ENCODE data around the gene OST4. TPM values are rescaled to one million over a fixed set of nuclear protein-coding genes. Genes with fewer than 3 reads are reported as not detected.

The OST4 gene
- total RNA-seq, 2 donors from 2014 or later = 147 to 272 TPM

DNA sequence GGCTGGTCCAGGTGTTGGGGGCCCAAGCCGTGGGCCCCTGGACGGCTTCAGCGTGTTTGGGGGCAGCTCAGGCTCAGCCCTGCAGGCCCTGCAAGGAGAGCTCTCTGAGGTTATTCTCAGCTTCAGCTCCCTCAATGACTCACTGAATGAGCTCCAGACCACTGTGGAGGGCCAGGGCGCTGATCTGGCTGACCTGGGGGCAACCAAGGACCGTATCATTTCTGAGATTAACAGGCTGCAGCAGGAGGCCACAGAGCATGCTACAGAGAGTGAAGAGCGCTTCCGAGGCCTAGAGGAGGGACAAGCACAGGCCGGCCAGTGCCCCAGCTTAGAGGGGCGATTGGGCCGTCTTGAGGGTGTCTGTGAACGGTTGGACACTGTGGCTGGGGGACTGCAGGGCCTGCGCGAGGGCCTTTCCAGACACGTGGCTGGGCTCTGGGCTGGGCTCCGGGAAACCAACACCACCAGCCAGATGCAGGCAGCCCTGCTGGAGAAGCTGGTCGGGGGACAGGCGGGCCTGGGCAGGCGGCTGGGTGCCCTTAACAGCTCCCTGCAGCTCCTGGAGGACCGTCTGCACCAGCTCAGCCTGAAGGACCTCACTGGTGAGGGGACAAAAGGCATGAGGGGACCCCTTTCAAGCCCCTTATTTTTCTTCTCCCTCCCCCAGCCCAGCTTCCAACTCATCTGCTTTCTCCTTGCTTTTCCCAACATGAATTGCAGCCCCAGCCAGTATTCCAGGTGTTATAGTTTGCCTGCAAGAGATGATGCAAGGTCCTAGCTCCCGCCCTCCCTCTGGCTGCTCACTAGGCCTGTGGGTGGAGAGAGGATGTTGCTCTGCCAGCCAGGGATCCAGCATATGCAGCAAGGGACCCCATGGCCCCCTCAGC lies 12.2 kb upstream of the OST4 start:
- H3K9me3 ChIP-seq = no peaks in the 10 kb centered on the region
- DNase-seq (ENCODE audit: low spot score) = no peak
- TF ChIP-seq, protein P1, sequence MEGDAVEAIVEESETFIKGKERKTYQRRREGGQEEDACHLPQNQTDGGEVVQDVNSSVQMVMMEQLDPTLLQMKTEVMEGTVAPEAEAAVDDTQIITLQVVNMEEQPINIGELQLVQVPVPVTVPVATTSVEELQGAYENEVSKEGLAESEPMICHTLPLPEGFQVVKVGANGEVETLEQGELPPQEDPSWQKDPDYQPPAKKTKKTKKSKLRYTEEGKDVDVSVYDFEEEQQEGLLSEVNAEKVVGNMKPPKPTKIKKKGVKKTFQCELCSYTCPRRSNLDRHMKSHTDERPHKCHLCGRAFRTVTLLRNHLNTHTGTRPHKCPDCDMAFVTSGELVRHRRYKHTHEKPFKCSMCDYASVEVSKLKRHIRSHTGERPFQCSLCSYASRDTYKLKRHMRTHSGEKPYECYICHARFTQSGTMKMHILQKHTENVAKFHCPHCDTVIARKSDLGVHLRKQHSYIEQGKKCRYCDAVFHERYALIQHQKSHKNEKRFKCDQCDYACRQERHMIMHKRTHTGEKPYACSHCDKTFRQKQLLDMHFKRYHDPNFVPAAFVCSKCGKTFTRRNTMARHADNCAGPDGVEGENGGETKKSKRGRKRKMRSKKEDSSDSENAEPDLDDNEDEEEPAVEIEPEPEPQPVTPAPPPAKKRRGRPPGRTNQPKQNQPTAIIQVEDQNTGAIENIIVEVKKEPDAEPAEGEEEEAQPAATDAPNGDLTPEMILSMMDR (IDR thresholded peaks at IDR 0.05) = no peak
- no peak overlapping the region for H3K4me3 ChIP-seq
- no peak overlapping the region for H3K27ac ChIP-seq
- peaks cover 14% of the 10 kb centered on the region for H3K36me3 ChIP-seq
- no peaks in the 10 kb centered on the region for H3K27me3 ChIP-seq (replicated peaks; ENCODE audit: insufficient read depth)
- ATAC-seq (ENCODE audit: insufficient number of reproducible peaks, low FRiP score, low read depth) = no peak
- H3K4me1 ChIP-seq (ENCODE audit: control insufficient read depth in 1 of 2, low read depth in 2 of 2) = peaks cover 34 to 67% of the 10 kb centered on the region in 2 donors

DNA sequence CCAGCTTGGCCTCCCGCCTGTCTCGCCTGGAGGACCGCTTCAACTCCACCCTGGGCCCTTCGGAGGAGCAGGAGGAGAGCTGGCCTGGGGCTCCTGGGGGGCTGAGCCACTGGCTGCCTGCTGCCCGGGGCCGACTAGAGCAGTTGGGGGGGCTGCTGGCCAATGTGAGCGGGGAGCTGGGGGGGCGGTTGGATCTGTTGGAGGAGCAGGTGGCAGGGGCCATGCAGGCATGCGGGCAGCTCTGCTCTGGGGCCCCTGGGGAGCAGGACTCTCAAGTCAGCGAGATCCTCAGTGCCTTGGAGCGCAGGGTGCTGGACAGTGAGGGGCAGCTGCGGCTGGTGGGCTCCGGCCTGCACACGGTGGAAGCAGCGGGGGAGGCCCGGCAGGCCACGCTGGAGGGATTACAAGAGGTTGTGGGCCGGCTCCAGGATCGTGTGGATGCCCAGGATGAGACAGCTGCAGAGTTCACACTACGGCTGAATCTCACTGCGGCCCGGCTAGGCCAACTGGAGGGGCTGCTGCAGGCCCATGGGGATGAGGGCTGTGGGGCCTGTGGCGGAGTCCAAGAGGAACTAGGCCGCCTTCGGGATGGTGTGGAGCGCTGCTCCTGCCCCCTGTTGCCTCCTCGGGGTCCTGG lies 11.4 kb upstream of the OST4 start:
- no peak overlapping the region for H3K4me3 ChIP-seq
- TF ChIP-seq, protein P1 (IDR thresholded peaks at IDR 0.05) = no peak
- no peaks in the 10 kb centered on the region for H3K9me3 ChIP-seq
- H3K27me3 ChIP-seq (replicated peaks; ENCODE audit: insufficient read depth) = no peaks in the 10 kb centered on the region
- ATAC-seq (ENCODE audit: insufficient number of reproducible peaks, low FRiP score, low read depth) = no peak
- peaks cover 35 to 66% of the 10 kb centered on the region in 2 donors for H3K4me1 ChIP-seq (ENCODE audit: control insufficient read depth in 1 of 2, low read depth in 2 of 2)
- peaks cover 14% of the 10 kb centered on the region for H3K36me3 ChIP-seq
- no peak overlapping the region for H3K27ac ChIP-seq
- no peak for DNase-seq (ENCODE audit: low spot score)

DNA sequence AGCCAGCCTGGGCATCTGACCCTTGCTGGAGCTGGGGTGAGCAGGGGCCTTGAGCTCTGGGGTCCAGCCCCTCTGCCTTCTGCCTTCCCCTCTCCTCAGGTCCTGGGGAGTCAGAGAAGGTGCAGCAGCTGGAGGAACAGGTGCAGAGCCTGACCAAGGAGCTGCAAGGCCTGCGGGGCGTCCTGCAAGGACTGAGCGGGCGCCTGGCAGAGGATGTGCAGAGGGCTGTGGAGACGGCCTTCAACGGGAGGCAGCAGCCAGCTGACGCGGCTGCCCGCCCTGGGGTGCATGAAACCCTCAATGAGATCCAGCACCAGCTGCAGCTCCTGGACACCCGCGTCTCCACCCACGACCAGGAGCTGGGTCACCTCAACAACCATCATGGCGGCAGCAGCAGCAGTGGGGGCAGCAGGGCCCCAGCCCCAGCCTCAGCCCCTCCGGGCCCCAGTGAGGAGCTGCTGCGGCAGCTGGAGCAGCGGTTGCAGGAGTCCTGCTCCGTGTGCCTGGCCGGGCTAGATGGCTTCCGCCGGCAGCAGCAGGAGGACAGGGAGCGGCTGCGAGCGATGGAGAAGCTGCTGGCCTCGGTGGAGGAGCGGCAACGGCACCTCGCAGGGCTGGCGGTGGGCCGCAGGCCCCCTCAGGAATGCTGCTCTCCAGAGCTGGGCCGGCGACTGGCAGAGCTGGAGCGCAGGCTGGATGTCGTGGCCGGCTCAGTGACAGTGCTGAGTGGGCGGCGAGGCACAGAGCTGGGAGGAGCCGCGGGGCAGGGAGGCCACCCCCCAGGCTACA lies 10.7 kb upstream of the OST4 start:
- Histone ChIP-seq H3K36me3 (peaks cover 14% of the 10 kb centered on the region), H3K27ac (peak overlapping the region in 1 of 2 donors; percentile 60), H3K9me3 (no peaks in the 10 kb centered on the region), H3K4me3 (no peak overlapping the region), H3K4me1 (ENCODE audit: control insufficient read depth in 1 of 2, low read depth in 2 of 2) (peaks cover 36 to 66% of the 10 kb centered on the region in 2 donors), H3K27me3 (replicated peaks; ENCODE audit: insufficient read depth) (no peaks in the 10 kb centered on the region)
- no peak for ATAC-seq (ENCODE audit: insufficient number of reproducible peaks, low FRiP score, low read depth)
- TF ChIP-seq, protein P1 (IDR thresholded peaks at IDR 0.05) = no peak
- DNase-seq (ENCODE audit: low spot score) = no peak

DNA sequence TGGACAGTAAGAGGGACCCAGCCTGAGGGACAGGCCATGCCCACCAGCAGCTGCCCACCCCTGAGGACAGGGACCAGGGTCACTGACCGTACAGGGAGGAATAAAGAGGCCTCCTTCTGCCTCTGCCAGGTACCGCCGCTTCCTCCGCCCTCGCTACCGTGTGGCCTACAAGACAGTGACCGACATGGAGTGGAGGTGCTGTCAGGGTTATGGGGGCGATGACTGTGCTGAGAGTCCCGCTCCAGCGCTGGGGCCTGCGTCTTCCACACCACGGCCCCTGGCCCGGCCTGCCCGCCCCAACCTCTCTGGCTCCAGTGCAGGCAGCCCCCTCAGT lies 9.1 kb upstream of the OST4 start:
- no peak for ATAC-seq (ENCODE audit: insufficient number of reproducible peaks, low FRiP score, low read depth)
- Histone ChIP-seq H3K27me3 (replicated peaks; ENCODE audit: insufficient read depth) (no peaks in the 10 kb centered on the region), H3K4me3 (peak overlapping the region; percentile 77), H3K4me1 (ENCODE audit: control insufficient read depth in 1 of 2, low read depth in 2 of 2) (peaks cover 34 to 72% of the 10 kb centered on the region in 2 donors), H3K36me3 (peaks cover 14% of the 10 kb centered on the region), H3K9me3 (no peaks in the 10 kb centered on the region), H3K27ac (peak overlapping the region; percentile 87 to 98)
- no peak for DNase-seq (ENCODE audit: low spot score)
- TF ChIP-seq, protein P1 (IDR thresholded peaks at IDR 0.05) = no peak

DNA sequence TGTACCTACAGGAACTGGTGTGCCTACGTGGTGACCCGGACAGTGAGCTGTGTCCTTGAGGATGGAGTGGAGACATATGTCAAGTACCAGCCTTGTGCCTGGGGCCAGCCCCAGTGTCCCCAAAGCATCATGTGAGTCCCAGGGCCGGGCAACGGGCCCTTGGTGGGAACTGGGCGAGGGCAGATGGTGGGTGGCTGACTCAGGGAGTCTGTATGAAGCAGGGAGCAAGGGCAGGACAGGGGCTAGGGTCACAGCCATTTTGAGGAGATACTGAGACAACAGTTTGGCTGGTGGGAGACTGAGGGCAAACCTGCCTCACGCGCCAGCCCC lies 8.7 kb upstream of the OST4 start:
- Histone ChIP-seq H3K9me3 (no peaks in the 10 kb centered on the region), H3K36me3 (peaks cover 14% of the 10 kb centered on the region), H3K4me1 (ENCODE audit: control insufficient read depth in 1 of 2, low read depth in 2 of 2) (peaks cover 30 to 72% of the 10 kb centered on the region in 2 donors), H3K27me3 (replicated peaks; ENCODE audit: insufficient read depth) (no peaks in the 10 kb centered on the region), H3K4me3 (peak overlapping the region; percentile 77), H3K27ac (peak overlapping the region; percentile 87 to 98)
- DNase-seq (ENCODE audit: low spot score) = no peak
- no peak for ATAC-seq (ENCODE audit: insufficient number of reproducible peaks, low FRiP score, low read depth)
- TF ChIP-seq, protein P1 (IDR thresholded peaks at IDR 0.05) = no peak

Data from thoracic aorta (tissue), 2 donors.